B cell (primary cell): ENCODE measurements around the gene ZNF138. TPM values are rescaled to one million over a fixed set of nuclear protein-coding genes. Genes with fewer than 3 reads are reported as not detected.

Experiments
- ATAC-seq: fragments of 200-7000 bp; cut with Tn5 transposase; one replicate; pipeline ENCODE4 v1.10.0; 2021; ENCODE audit warnings: low read depth, mild to moderate bottlenecking, moderate number of reproducible peaks, moderate library complexity
- CTCF ChIA-PET: fragments of 350-600 bp; sonication (Branson Sonifier 250); formaldehyde crosslinking; loops from one replicate; lab custom pipeline; 2021; ENCODE audit warnings: antibody characterized with exemption, inconsistent platforms; lab: Charles Lee
- POLR2A ChIA-PET: fragments of 350-600 bp; sonication (Branson Sonifier 250); formaldehyde crosslinking; loops from one replicate; lab custom pipeline; 2021; ENCODE audit warnings: antibody characterized with exemption; lab: Charles Lee
- DNase-seq: peaks from one replicate; pipeline ENCODE4 v3.0.0; 2013
- H2AFZ ChIP-seq: 2 replicates; pipeline ENCODE4 v1.6.1; 2012; ENCODE audit warnings: mild to moderate bottlenecking, low read depth, low read length; ENCODE audit not compliant: insufficient read depth, poor library complexity, severe bottlenecking
- H3K27ac ChIP-seq, 2 donors: 1 replicate in 1 of 2; 2 replicates in 1 of 2; pipeline ENCODE4 v1.5.1; 2012 to 2013; ENCODE audit warnings: low read length in 2 of 2, mild to moderate bottlenecking in 2 of 2, moderate library complexity in 1 of 2
- H3K27me3 ChIP-seq, 4 experiments: fragments of 200-600 bp in 1 of 4; sonication (generic) in 1 of 4; replicated peaks in 1 of 4; 1 replicate in 2 of 4; 2 replicates in 2 of 4; pipeline versions ENCODE4 v1.6.1 to v1.7.0; 2013 to 2016; ENCODE audit warnings: low read length in 3 of 4, mild to moderate bottlenecking in 2 of 4, mixed read lengths in 1 of 4, moderate library complexity in 1 of 4; ENCODE audit not compliant: insufficient read depth in 4 of 4, control insufficient read depth in 3 of 4; ENCODE audit errors: control extremely low read depth in 1 of 4
- H3K36me3 ChIP-seq, 2 experiments: replicated peaks in 1 of 2; 1 replicate in 1 of 2; 2 replicates in 1 of 2; pipeline versions ENCODE4 v1.6.1 to v1.7.1; 2013; ENCODE audit warnings: low read length in 1 of 2; ENCODE audit not compliant: insufficient read depth in 2 of 2, control insufficient read depth in 1 of 2; ENCODE audit errors: control extremely low read depth in 1 of 2, extremely low read depth in 1 of 2
- H3K4me1 ChIP-seq, 2 donors: fragments of 200-600 bp in 1 of 2; sonication (generic) in 1 of 2; 1 replicate in 1 of 2; 2 replicates in 1 of 2; pipeline versions ENCODE4 v1.5.1 to v1.6.1; 2013 to 2017; ENCODE audit warnings: low read length in 2 of 2; ENCODE audit not compliant: control insufficient read depth in 2 of 2, insufficient read depth in 2 of 2
- H3K4me2 ChIP-seq: replicated peaks from 2 replicates; pipeline ENCODE3; 2012; ENCODE audit warnings: mild to moderate bottlenecking, low read depth, low read length; ENCODE audit not compliant: poor library complexity, severe bottlenecking
- H3K4me3 ChIP-seq, 5 experiments: fragments of 200-600 bp in 1 of 5; sonication (generic) in 1 of 5; 1 replicate in 3 of 5; 2 replicates in 2 of 5; pipeline versions ENCODE4 v1.5.1 to v1.7.0; 2011 to 2016; ENCODE audit warnings: low read length in 4 of 5, mild to moderate bottlenecking in 4 of 5, low read depth in 2 of 5, control low read depth in 1 of 5, moderate library complexity in 1 of 5; ENCODE audit not compliant: insufficient read depth in 1 of 5; ENCODE audit errors: control extremely low read depth in 1 of 5, extremely low read depth in 1 of 5
- H3K79me2 ChIP-seq: fragments of 200-600 bp; sonication (generic); one replicate; pipeline ENCODE4 v1.6.0; 2016; ENCODE audit warnings: low read length; ENCODE audit not compliant: control insufficient read depth, insufficient read depth
- H3K9ac ChIP-seq: fragments of 200-600 bp; sonication (generic); 2 replicates; pipeline ENCODE4 v1.6.1; 2017; ENCODE audit warnings: mild to moderate bottlenecking, low read length, moderate library complexity
- H3K9me3 ChIP-seq, 3 donors: one replicate each; pipeline versions ENCODE4 v1.6.1 to v1.7.1; 2013; ENCODE audit warnings: low read length in 2 of 3; ENCODE audit not compliant: control insufficient read depth in 2 of 3, insufficient read depth in 1 of 3; ENCODE audit errors: control extremely low read depth in 1 of 3
- H4K20me1 ChIP-seq: 2 replicates; pipeline ENCODE4 v1.6.0; 2012; ENCODE audit warnings: mild to moderate bottlenecking, low read length; ENCODE audit not compliant: insufficient read depth, control insufficient read depth, poor library complexity, severe bottlenecking
- H3K27ac Mint-ChIP-seq: one replicate; pipeline ENCODE4 v1.8.0; 2021; ENCODE audit warnings: mixed read lengths
- H3K27me3 Mint-ChIP-seq: one replicate; pipeline ENCODE4 v1.8.0; 2021; ENCODE audit warnings: mixed read lengths
- H3K4me1 Mint-ChIP-seq: one replicate; pipeline ENCODE4 v1.8.0; 2021; ENCODE audit warnings: mixed read lengths
- H3K4me3 Mint-ChIP-seq: one replicate; pipeline ENCODE4 v1.8.0; 2021; ENCODE audit warnings: mixed read lengths
- H3K9me3 Mint-ChIP-seq: one replicate; pipeline ENCODE4 v1.8.0; 2022; ENCODE audit warnings: mixed read lengths; ENCODE audit not compliant: insufficient read depth
- EZH2 ChIP-seq: IDR thresholded peaks from 2 replicates; pipeline ENCODE4 v1.6.1; 2012; ENCODE audit warnings: borderline replicate concordance, low read depth, mild to moderate bottlenecking, moderate library complexity, low read length; ENCODE audit not compliant: insufficient read depth, poor library complexity, severe bottlenecking
- WGBS: methylation state at CpG from one replicate; pipeline ENCODE4 v1.1.5; 2013; ENCODE audit warnings: missing lambda C conversion rate; ENCODE audit not compliant: insufficient coverage; 5-methylcytosine and 5-hydroxymethylcytosine counted together
- intact Hi-C: fragments of 100-400 bp; cut with micrococcal nuclease; formaldehyde crosslinking; loops from one replicate; pipeline ENCODE4 v1.10.0; 2022
- polyA plus RNA-seq: library from polyadenylated mRNA; depleted of rRNA; stranded (reverse); fragments of >200 nt; gene quantifications from 2 replicates; pipeline ENCODE4 v1.2.3, GENCODE V29; 2012
- total RNA-seq, 2 donors: library from RNA; stranded (reverse); fragments of 120-200 nt in 1 of 2; gene quantifications; 1 replicate in 1 of 2; 2 replicates in 1 of 2; pipeline versions ENCODE4 v1.2.3 to v1.2.4, GENCODE V29; 2013 to 2022
- TF ChIP-seq, protein P1 (sequence below): fragments of 200-600 bp; IDR thresholded peaks from one replicate; pipeline ENCODE4 v1.8.0; 2022; ENCODE audit warnings: antibody characterized with exemption, mild to moderate bottlenecking

ZNF138 gene
- total and polyA plus RNA-seq, 2 donors (not counting 1 experiment from before 2014, with no cell fraction given) = 10.1 to 26.6 TPM

DNA sequence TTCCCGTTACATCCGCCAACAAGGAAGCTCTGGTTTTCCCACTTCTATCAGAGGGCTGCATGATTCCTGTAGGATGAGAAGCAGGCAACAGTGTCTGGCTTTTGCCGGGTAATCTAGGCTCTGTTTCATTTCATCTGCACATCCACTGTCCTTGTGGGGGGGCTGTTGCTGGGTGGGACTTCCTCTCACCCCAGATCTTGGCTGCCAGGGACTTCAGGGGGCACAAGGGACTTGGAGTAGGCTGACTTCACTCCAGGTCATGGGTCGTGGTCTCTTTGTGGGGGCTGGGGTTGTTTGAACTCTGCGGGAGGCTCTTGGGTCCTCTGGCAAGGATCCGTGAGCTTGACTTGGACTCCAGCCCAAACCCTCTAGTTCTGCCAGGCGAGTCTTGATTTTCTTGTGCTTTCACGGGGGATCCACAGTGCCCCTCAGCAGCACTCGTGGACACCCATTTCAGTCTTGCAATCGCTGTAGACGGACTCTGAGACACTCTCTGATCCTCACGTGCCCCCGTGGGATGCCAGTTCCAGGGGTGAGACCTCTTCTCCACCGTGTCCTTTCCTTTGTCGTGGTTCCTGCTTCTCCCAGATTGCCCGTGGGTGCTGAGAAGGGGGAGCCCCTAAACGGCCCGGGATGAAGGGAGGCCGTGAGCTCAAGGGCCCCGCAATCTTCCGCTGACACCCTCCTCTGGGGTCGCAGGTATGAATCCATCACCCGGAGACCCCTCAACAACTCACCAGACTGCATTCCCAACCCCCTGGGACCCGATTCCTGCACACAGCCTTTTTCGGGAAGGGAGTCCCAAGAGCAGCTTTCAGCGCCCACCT is 87.4 kb downstream of the ZNF138 start:
- peaks cover 0 to 61% (median 0%) of the 10 kb centered on the region in 3 donors for H3K9me3 ChIP-seq
- no peak overlapping the region for H3K27ac ChIP-seq
- H3K4me3 Mint-ChIP-seq = peak overlapping the region; percentile 44
- peak overlapping the region; percentile 80 for H2AFZ ChIP-seq
- WGBS = 87% methylated on average over 25 of the region's 26 CpGs
- DNase-seq = no peak
- no peak for TF ChIP-seq EZH2
- TF ChIP-seq, protein P1, sequence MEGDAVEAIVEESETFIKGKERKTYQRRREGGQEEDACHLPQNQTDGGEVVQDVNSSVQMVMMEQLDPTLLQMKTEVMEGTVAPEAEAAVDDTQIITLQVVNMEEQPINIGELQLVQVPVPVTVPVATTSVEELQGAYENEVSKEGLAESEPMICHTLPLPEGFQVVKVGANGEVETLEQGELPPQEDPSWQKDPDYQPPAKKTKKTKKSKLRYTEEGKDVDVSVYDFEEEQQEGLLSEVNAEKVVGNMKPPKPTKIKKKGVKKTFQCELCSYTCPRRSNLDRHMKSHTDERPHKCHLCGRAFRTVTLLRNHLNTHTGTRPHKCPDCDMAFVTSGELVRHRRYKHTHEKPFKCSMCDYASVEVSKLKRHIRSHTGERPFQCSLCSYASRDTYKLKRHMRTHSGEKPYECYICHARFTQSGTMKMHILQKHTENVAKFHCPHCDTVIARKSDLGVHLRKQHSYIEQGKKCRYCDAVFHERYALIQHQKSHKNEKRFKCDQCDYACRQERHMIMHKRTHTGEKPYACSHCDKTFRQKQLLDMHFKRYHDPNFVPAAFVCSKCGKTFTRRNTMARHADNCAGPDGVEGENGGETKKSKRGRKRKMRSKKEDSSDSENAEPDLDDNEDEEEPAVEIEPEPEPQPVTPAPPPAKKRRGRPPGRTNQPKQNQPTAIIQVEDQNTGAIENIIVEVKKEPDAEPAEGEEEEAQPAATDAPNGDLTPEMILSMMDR = no peak
- no peaks in the 10 kb centered on the region for H3K36me3 ChIP-seq
- H3K9ac ChIP-seq = peak overlapping the region; percentile 55
- ChIA-PET POLR2A (no interaction called here), CTCF (no interaction called here)
- no peaks in the 10 kb centered on the region for H3K79me2 ChIP-seq
- no peaks in the 10 kb centered on the region for H3K9me3 Mint-ChIP-seq
- no peaks in the 10 kb centered on the region for H4K20me1 ChIP-seq
- H3K4me3 ChIP-seq = peak overlapping the region in 2 of 5 experiments; percentile 47 to 59
- H3K4me2 ChIP-seq = peak overlapping the region; percentile 77
- H3K27ac Mint-ChIP-seq = no peak overlapping the region
- H3K27me3 Mint-ChIP-seq = peaks cover 60% of the 10 kb centered on the region
- peaks cover 0 to 66% (median 16%) of the 10 kb centered on the region in 4 experiments for H3K27me3 ChIP-seq
- peaks cover 11% of the 10 kb centered on the region for H3K4me1 Mint-ChIP-seq
- intact Hi-C loops = no loop called here
- peaks cover 11 to 18% of the 10 kb centered on the region in 2 donors for H3K4me1 ChIP-seq
- ATAC-seq = no peak
